HepG2 (cell line): ENCODE data around the gene CDK7. TPM values are rescaled to one million over a fixed set of nuclear protein-coding genes. Genes with fewer than 3 reads are reported as not detected.

Experiments
- ATAC-seq: fragments of 200-7000 bp; cut with Tn5 transposase; 3 replicates; pipeline ENCODE4 v1.9.1; 2020; ENCODE audit warnings: mild to moderate bottlenecking, moderate library complexity
- BruUV-seq: library from RNA; stranded (reverse); fragments of 400-500 nt; replicated peaks from 2 replicates; lab custom pipeline; 2021; lab: Mats Ljungman, UMichigan
- CTCF ChIA-PET: fragments of 300-600 bp; formaldehyde crosslinking; extraction: SDS; loops from one replicate; lab custom pipeline; 2021; ENCODE audit warnings: low total read pairs, inconsistent platforms, low intra/inter-chr PET ratio; lab: Yijun Ruan, JAX
- POLR2A ChIA-PET: fragments of 350-600 bp; sonication (Branson Sonifier 250); formaldehyde crosslinking; loops from one replicate; lab custom pipeline; 2020; ENCODE audit warnings: antibody characterized with exemption, inconsistent platforms; lab: Yijun Ruan, JAX
- DNase-seq: peaks from one replicate; pipeline ENCODE4 v3.0.0-alpha.2; 2015; ENCODE audit warnings: low spot score
- FAIRE-seq: peaks from 3 replicates; lab custom pipeline; 2011; peaks lifted over from hg19 to GRCh38; lab: Jason Lieb, UNC
- H2AFZ ChIP-seq: one replicate; pipeline ENCODE4 v1.6.1; 2011; ENCODE audit warnings: low read length, inconsistent platforms
- H3K27ac ChIP-seq: fragments of 300-600 bp; 3 replicates; pipeline ENCODE4 v1.8.0; 2011; ENCODE audit warnings: mixed run types, mild to moderate bottlenecking, mixed read lengths, low read length, inconsistent platforms; ENCODE audit not compliant: insufficient read depth; ENCODE audit errors: extremely low read length
- H3K27me3 ChIP-seq, 2 experiments: fragments of 200-600 bp in 1 of 2; 2 replicates in 1 of 2; 3 replicates in 1 of 2; pipeline versions ENCODE4 v1.6.0 to v1.8.0; 2011; ENCODE audit warnings: low read length in 2 of 2, mild to moderate bottlenecking in 2 of 2, moderate library complexity in 2 of 2, inconsistent platforms in 1 of 2; ENCODE audit not compliant: insufficient read depth in 2 of 2, control insufficient read depth in 1 of 2
- H3K36me3 ChIP-seq, 2 experiments: fragments of 200-600 bp in 1 of 2; replicated peaks in 1 of 2; 2 replicates in 1 of 2; 3 replicates in 1 of 2; pipeline versions ENCODE4 v1.5.1 to v1.8.0; 2011; ENCODE audit warnings: low read length in 2 of 2, inconsistent platforms in 1 of 2; ENCODE audit not compliant: insufficient read depth in 2 of 2, control insufficient read depth in 1 of 2
- H3K4me1 ChIP-seq: 2 replicates; pipeline ENCODE4 v1.5.1; 2012; ENCODE audit warnings: low read length, inconsistent platforms; ENCODE audit not compliant: insufficient read depth
- H3K4me2 ChIP-seq: 2 replicates; pipeline ENCODE4 v1.6.0; 2011; ENCODE audit warnings: low read depth, low read length, inconsistent platforms
- H3K4me3 ChIP-seq, 3 experiments: fragments of 200-600 bp in 1 of 3; sonication (generic), shearing (Covaris generic) in 1 of 3; replicated peaks in 1 of 3; 2 replicates each; pipeline ENCODE4 v1.5.1; 2011 to 2016; ENCODE audit warnings: low read length in 3 of 3, inconsistent platforms in 2 of 3, low read depth in 2 of 3, mild to moderate bottlenecking in 2 of 3, control low read depth in 1 of 3, mixed read lengths in 1 of 3; ENCODE audit not compliant: insufficient read depth in 1 of 3
- H3K79me2 ChIP-seq: one replicate; pipeline ENCODE4 v1.6.1; 2011; ENCODE audit warnings: low read length, inconsistent platforms; ENCODE audit not compliant: insufficient read depth
- H3K9ac ChIP-seq: 2 replicates; pipeline ENCODE4 v1.6.0; 2011; ENCODE audit warnings: mild to moderate bottlenecking, low read depth, low read length, inconsistent platforms; ENCODE audit not compliant: insufficient read depth
- H3K9me3 ChIP-seq: 2 replicates; pipeline ENCODE4 v1.5.1; 2012; ENCODE audit warnings: mild to moderate bottlenecking, low read length
- H4K20me1 ChIP-seq: 2 replicates; pipeline ENCODE4 v1.6.0; 2011; ENCODE audit warnings: inconsistent platforms, mild to moderate bottlenecking, low read length, moderate library complexity; ENCODE audit not compliant: insufficient read depth
- CREBL2 ChIP-seq: sonication (generic); formaldehyde crosslinking; IDR thresholded peaks from 2 replicates; pipeline ENCODE4 v1.8.1; 2023; ENCODE audit warnings: missing genetic modification reagents, mild to moderate bottlenecking, borderline replicate concordance
- ELF3 ChIP-seq: IDR thresholded peaks from 2 replicates; pipeline ENCODE4 v1.6.1; 2016; ENCODE audit warnings: missing genetic modification reagents, missing compliant biosample characterization
- NCOA1 ChIP-seq: sonication (generic); formaldehyde crosslinking; IDR thresholded peaks from 2 replicates; pipeline ENCODE4 v1.9.0; 2021; ENCODE audit warnings: missing genetic modification reagents
- ZBED4 ChIP-seq: sonication (generic); formaldehyde crosslinking; IDR thresholded peaks from 2 replicates; pipeline ENCODE4 v1.4.0; 2020; ENCODE audit warnings: missing genetic modification reagents, borderline replicate concordance
- ZSCAN9 ChIP-seq: IDR thresholded peaks from 2 replicates; pipeline ENCODE4 v1.6.1; 2016; ENCODE audit warnings: borderline replicate concordance
- WGBS: methylation state at CpG from one replicate; pipeline ENCODE4 v1.1.6; 2017; ENCODE audit warnings: low lambda C conversion rate; 5-methylcytosine and 5-hydroxymethylcytosine counted together
- in situ Hi-C: cut with HindIII; loops from 2 replicates; pipeline ENCODE4 v1.10.0; 2017; ENCODE audit warnings: low pct_unique_long_range_greater_than_20kb; ENCODE audit not compliant: extremely low pct_ligation_motif_present
- intact Hi-C: fragments of 100-400 bp; cut with micrococcal nuclease; formaldehyde crosslinking; loops from one replicate; pipeline ENCODE4 v1.10.0; 2022; ENCODE audit not compliant: unreplicated experiment
- polyA plus RNA-seq, 8 experiments: library from polyadenylated mRNA; depleted of rRNA in 3 of 8; stranded (reverse) in 7 of 8; unstranded in 1 of 8; fragments of >200 nt; fragmentation: Illumina TruSeq in 4 of 8; extraction: Trizol in 4 of 8; gene quantifications; 2 replicates each; pipeline versions ENCODE4 v1.2.1 to v1.2.3, GENCODE V29; 2011 to 2016; ENCODE audit warnings: low read depth in 4 of 8, missing spikeins in 1 of 8, mixed read lengths in 1 of 8; ENCODE audit not compliant: insufficient read depth in 1 of 8
- total RNA-seq, 5 experiments: library from RNA; depleted of rRNA; stranded (reverse); fragments of >200 nt; fragmentation: Illumina TruSeq; extraction: Trizol; gene quantifications; 2 replicates each; pipeline ENCODE4 v1.2.3, GENCODE V29; 2016; ENCODE audit warnings: low read depth in 1 of 5

CDK7 gene
- total and polyA plus RNA-seq, 2 of the 13 experiments (the other 11 are each of a cell fraction or from before 2014, with no cell fraction given) = 41.2 to 54.9 TPM

- no peak for TF ChIP-seq ZBED4 (CRISPR knock-in tag)
These were observed 4.5 kb upstream of the CDK7 start (continued) for GRCh38 chr5:69230181-69230580.

GRCh38 chr5:69231281-69231680 lies 3.4 kb upstream of the CDK7 start:
- Histone ChIP-seq H3K4me1 (peaks cover 26% of the 10 kb centered on the region), H3K27me3 (no peaks in the 10 kb centered on the region; a peak in 2 of 5 replicates), H3K9me3 (no peaks in the 10 kb centered on the region), H3K4me2 (no peak overlapping the region), H3K9ac (no peak overlapping the region), H3K27ac (no peak overlapping the region), H2AFZ (no peak overlapping the region), H3K36me3 (peaks cover 2 to 11% of the 10 kb centered on the region in 2 experiments; a peak in 4 of 5 replicates), H3K4me3 (no peak overlapping the region), H4K20me1 (no peaks in the 10 kb centered on the region), H3K79me2 (peaks cover 10% of the 10 kb centered on the region)
- no peak for DNase-seq
- 97% methylated on average over 6 of the region's 6 CpGs for WGBS
- FAIRE-seq = no peak
- CTCF ChIA-PET = no interaction called here
- in situ Hi-C loops (no loop called here), intact Hi-C loops (no loop called here)
- ATAC-seq = no peak
- no TSS peak for BruUV-seq
- POLR2A ChIA-PET = no interaction called here
- TF ChIP-seq CREBL2 (CRISPR knock-in tag) = no peak
- no peak for TF ChIP-seq NCOA1 (CRISPR knock-in tag)
- no peak for TF ChIP-seq ZSCAN9 (CRISPR knock-in tag)
- no peak for TF ChIP-seq ELF3 (CRISPR knock-in tag)
